Activated CD4-positive, CD25-positive, alpha-beta regulatory T cell (primary cell): ENCODE data around the gene ZNF132.
"Not testable (repeated sequence)": the region's sequence is repeated elsewhere in the genome, so short reads cannot be mapped to it uniquely, and the experiment has no call there.

Source experiments
- DNase-seq, 4 experiments: peaks; one replicate each; lab custom pipeline; 2025; lab: John Stamatoyannopoulos, UW

Gene ZNF132

GRCh38 chr19:58466760-58467589, 27.0 kb upstream of the ZNF132 start, which contains the start of gene ZNF324:
Gene ZNF324 (plus strand): TSS chr19:58467080. CDS start chr19:58469186, 2,106 bp downstream.
- DNase-seq, result peak; percentile 92 to 96 (median 93)

DNA sequence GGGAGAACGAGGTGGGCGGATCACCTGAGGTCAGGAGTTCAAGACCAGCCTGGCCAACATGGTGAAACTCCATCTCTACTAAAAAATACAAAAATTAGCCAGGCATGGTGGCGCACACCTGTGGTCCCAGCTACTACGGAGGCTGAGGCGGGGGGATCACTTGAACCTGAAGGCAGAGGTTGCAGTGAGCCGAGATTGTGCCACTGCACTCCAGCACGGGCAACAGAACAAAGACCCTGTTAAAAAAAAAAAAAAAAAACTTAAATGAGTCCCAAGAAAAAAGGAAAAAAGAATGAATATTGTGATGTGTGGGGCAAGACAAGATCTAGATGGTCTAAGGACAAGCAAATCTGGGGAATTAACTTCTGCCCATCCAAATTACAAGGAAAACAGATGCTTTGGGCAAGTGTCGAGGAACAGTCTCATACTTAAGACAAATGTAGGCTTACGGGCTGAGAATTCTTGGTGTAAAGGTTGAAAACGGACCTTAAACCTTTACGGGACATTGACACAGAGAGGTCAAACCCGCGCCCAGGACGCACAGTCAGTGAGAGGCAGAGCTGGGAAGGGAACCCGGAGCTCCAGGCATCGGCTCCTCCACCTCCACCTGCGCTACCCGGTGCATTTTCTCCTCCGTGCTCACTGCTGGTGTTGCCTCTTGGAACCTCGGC, 26.3 kb upstream of the ZNF132 start:
- DNase-seq, result no peak

- DNase-seq, result no peak
Measured at GRCh38 chr19:58460039-58460438, 20.1 kb upstream of the ZNF132 start.

- no peak for DNase-seq
Measured at GRCh38 chr19:58456111-58456510, 16.2 kb upstream of the ZNF132 start.

- no peak for DNase-seq
Measured at GRCh38 chr19:58455306-58455705, 15.4 kb upstream of the ZNF132 start.

DNA sequence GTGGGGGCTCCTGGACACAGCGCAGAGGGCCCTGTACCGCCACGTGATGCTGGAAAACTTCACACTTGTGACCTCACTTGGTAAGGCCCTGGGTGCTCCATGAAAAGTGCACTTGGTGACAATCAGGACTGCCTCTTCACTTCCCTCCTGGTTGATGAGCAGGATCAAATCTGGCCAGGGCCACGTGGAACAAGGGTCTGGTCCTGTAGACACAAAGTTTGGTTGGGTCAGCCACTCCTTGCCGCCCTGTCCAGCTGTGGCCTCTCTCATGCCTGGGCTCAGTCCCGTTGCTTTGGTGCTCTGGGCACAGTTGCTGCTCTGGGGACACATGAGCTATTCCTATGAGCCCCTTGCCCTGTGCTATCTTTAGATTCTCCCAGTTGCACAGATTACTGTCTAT, 13.8 kb upstream of the ZNF132 start:
- DNase-seq, result no peak

DNA sequence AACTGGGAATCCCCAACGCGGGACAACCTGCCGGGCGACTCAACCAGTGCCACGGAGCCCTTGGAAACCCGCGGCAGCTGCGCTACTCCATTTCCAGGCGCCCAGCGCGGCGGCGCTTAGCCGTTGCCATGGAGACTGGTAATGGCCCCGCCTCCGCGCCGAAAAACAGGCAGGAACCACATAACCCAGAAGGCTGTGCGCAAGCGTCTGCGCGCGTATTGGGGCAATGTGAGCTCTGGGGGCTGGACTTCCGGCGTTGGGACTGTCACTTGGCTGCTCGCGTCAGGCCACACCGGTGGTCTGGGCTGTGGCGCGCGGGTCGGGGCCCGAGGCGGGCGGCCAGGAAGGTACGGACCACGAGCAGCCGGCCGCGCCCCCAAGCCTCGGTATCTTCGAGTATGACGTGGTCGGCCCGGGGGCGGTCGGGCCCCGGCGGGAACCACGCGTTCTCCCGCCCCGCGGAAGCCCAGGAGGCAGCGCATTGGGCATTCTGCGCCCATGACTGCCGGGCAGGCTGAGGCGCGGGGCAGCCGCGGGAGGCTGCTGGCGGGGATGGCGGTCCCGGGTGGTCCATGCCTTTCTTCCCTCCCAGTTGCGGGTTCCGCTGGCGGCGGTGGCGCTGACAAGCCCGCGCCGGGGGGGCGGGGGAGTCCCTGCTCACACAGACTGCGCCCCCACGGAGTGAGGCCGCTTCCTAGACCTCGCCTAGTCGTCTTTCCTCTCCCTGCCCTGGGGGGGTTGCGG, 11.6 kb upstream of the ZNF132 start, which contains the start of gene ZNF324B:
TSS of gene ZNF324B (plus strand) at position 265 of the 744 bp plus-strand sequence. CDS start 2,080 bp downstream, outside the sequence.
- peak; percentile 92 to 95 (median 94) for DNase-seq

DNA sequence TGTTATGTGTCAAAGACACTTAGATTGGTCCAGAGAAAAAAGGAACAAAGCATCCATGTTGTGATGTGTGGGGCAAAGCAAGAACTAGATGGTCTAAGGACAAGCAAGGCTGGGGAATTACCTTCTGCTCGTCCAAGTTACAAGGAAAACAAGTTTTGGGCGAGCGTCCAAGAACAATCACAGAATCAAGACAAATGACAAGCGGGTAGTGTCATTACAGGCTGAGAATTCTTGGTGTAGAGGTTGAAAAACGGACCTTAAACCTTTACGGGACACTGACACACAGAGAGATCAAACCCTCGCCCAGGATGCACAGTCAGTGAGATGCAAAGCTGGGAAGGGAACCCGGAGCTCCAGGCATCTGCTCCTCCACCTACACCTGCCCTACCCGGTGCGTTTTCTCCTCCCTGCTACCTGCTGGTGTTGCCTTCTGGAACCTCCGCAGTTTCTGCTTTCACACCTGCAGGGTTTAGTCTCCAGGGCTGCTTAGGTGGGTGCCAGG, 11.0 kb upstream of the ZNF132 start:
- no peak for DNase-seq

DNA sequence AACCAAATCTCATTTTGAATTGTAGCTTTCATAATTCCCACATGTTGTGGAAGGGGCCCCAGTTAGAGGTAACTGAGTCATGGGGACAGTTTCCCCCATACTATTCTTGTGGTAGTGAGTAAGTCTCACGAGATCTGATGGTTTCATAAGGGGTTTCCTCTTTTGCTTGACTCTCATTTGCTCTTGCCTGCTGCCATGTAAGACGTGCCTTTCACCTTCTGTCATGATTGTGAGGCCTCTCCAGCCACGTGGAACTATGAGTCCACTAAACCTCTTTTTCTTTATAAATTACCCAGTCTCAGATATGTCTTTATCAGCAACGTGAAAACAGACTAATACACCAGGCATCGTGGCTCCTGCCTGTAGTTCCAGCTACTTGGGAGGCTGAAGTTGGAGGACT, 10.0 kb upstream of the ZNF132 start:
- DNase-seq, result not testable (repeated sequence)

GRCh38 chr19:58448860-58449259, 8.9 kb upstream of the ZNF132 start:
- DNase-seq, result not testable (repeated sequence)

- DNase-seq, result not testable (repeated sequence)
Measured at GRCh38 chr19:58442986-58443385, 3.0 kb upstream of the ZNF132 start.

GRCh38 chr19:58440556-58440955, 603 bp upstream of the ZNF132 start:
- no peak for DNase-seq

DNA sequence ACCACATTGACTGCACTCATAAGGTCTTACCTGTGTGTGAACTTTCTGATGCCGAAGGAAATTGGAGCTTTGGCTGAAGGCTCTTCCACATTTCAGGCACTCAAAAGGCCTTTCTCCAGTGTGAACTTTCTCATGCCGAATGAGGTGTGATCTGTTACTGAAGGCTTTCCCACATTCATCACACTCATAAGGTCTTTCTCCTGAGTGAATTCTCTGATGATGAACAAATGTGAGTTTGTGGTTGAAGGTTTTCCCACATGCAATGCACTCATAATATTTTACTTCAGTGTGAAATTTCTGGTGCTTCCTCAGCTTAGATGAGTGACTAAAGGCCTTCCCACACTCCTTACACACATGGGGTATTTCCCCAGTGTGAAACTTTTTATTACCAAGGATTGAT, 5.7 kb downstream of the ZNF132 start:
- DNase-seq, result no peak

DNA sequence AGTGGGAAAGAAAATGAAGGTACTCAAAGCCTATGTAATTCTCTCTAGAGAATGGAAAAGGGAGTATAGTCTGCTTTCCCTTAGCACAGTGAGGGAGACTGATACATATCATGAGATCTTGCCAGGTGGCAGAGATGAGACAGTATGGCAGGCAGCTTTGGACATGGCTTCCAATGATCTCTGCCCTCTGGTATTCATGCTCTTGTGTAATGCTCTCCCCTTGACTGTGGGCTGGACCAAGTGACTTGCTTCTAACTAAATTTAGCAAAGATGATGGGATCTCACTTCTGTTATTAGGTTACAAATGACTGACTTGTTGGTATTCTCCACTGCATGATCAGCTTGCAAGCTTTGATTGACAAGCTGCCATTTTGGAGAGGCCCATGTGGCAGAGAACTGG, 10.2 kb downstream of the ZNF132 start:
- DNase-seq, result no peak

DNA sequence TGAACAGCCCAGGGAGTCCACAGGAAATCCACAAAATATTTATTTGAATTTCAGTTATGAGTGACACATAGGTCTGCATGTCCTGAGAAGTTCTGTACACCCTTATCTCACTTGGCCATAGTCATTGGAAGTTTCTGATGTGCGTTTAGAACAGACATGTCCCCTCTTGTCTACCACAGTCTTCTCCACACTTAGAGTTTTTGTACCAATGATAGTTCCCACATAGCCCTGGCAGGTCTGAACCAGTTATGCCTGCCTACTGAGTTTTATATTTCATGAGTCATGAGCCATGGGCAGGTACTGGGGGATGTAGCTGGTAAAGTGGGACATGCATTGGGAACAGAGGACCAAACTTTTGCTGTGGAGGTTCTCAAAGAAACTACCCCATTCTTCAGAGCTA, 11.3 kb downstream of the ZNF132 start:
- no peak for DNase-seq

- DNase-seq, result no peak
Measured at GRCh38 chr19:58417071-58417470, 22.9 kb downstream of the ZNF132 start.

- DNase-seq, result no peak
Measured at GRCh38 chr19:58416604-58417003, 23.3 kb downstream of the ZNF132 start.

DNA sequence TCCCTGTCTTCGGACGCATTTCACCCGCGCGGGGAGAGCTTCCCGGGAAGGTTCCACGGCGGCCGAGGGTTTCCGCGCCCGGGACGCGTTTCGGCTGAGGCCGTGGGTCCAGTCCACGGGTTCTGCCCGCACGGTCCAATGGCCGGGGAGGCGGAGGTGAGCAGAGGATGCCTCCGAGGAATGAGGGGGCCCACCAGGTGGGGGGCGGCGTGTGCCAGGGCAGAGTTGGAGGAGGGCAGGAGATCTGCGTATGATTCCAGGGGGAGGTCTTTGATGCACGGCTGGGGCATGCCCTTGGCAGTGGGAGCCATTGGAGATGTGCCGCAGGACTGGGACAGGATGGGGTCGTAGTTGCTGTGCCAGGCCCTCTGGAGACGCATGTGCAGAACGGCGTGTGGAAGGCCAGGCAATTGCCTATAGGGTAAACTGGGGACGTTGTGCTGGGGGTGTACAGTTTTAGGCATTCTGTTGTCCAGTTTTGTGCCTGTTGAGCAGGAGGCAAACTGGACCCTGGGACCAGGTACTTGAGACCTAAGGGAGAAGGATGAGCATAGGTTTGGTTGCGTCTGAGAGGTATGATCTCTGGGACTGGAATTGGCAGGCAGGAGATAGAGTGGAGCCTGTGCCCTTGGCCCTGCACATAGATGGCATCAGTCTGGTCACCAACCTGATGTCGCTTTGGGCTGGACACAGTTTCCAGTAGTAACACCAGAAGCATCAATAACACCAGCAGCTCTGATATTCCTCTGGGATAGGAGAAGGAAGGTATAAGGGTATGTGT, 30.8 kb downstream of the ZNF132 start:
- no peak for DNase-seq

DNA sequence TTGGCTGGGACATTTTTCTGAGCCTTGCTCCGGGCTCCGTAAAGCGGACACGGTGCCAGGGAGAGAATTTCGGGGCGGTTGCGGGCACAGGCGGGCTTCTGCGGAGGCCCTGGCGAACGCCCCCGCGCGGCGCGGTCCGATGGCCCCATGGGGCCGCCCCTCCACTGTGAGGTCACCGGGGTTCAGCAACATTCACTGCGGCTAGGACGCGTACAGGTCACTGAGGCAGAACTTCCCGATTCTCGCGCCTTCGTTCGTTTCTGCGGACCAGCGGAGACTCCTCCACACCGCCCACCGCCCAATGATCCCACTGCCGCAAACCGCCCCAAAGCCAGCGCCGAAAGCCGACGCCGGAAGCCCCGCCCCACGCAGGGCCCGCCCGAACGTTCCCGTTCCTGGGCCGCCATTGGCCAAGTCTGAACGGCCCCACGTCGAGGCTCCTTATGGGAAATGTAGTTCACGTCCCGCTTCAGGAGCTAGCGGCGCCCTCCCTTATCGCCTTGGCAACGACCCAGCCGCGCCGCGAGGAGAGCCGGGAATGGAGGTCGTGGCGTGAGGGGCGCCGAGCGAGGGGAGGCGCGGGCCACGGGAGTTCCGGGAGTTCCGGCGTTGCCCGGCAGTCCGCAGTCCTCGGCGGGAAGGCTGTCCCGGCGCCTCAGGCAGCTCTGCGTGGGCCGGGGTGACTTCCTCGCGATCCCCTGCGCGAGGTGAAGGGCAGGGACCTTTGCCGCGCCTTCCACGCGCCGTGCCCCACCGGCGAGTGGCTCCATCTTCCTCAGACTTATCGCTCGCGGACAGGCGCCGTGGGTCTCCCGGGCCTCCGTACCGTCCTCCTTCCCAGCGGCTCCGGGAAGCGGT, 31.6 kb downstream of the ZNF132 start, which contains the start of gene ZNF584:
TSS of gene ZNF584 (plus strand) at position 498 of the 858 bp plus-strand sequence. CDS start 499 bp downstream, outside the sequence.
- DNase-seq, result peak; percentile 87 to 89 (median 88)

DNA sequence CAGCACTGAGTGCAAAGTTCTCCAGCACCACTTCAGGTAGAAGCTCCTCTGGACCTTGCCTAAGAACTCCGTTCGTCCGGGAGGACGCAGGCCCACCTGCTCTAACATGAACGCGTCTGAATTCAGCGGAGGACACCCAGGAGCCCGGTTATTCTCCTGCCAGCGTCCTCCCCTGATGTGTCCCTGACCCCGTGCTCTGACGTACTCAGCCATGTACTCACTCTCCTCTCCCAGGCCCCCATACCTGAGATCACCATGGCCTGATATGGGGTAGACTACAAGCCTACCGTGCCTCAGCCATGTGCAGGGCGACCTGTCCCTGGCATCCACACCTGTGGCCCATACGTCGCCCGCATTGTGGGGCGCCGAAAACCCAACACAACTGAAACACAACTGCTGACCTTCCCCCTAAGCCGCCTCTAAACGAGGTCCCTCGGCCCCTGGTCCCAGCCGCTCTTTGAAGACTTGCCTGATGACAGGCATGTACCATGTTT, 32.2 kb downstream of the ZNF132 start:
- no peak for DNase-seq
